ENCODE data around the gene ZDHHC14.

DNA sequence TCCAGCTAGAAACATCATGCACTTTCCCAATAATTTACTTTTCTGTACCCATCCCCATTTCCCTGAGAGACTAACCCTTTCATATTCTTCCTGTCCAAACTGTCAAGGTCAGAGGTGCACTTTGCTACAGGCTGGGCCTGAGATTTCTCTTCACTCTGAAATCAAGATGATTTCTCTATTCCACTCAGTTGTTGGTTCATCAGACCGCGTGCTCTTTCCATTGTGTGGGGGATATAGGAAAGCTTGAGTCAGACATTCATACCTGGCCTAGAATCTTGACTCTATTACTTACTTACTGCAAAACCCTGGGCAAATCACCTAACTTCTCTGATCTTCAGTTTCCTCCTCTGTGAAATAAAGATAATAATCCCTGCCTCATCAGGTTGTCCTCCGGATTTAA, 4.7 kb upstream of the ZDHHC14 start:
- TF ChIP-seq, protein P1, sequence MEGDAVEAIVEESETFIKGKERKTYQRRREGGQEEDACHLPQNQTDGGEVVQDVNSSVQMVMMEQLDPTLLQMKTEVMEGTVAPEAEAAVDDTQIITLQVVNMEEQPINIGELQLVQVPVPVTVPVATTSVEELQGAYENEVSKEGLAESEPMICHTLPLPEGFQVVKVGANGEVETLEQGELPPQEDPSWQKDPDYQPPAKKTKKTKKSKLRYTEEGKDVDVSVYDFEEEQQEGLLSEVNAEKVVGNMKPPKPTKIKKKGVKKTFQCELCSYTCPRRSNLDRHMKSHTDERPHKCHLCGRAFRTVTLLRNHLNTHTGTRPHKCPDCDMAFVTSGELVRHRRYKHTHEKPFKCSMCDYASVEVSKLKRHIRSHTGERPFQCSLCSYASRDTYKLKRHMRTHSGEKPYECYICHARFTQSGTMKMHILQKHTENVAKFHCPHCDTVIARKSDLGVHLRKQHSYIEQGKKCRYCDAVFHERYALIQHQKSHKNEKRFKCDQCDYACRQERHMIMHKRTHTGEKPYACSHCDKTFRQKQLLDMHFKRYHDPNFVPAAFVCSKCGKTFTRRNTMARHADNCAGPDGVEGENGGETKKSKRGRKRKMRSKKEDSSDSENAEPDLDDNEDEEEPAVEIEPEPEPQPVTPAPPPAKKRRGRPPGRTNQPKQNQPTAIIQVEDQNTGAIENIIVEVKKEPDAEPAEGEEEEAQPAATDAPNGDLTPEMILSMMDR (IDR thresholded peaks at IDR 0.05; ENCODE audit: control extremely low read depth in 1 of 3, insufficient read depth in 1 of 3, low read depth in 1 of 3, low read length in 3 of 3): no peak
- TF ChIP-seq POLR2A (IDR thresholded peaks at IDR 0.05; ENCODE audit: control extremely low read depth in 1 of 2, low read depth in 2 of 2, low read length in 2 of 2) (no peak), POLR2AphosphoS5 (IDR thresholded peaks at IDR 0.05; ENCODE audit: low read depth, low read length) (no peak), CREB1 (IDR thresholded peaks at IDR 0.05) (no peak), EZH2 (IDR thresholded peaks at IDR 0.05; ENCODE audit: low read depth, low read length, severe bottlenecking) (no peak), SP4 (IDR thresholded peaks at IDR 0.05; ENCODE audit: low read length) (no peak), RFX5 (IDR thresholded peaks at IDR 0.05; ENCODE audit: borderline replicate concordance, low read depth, low read length) (no peak), CHD1 (IDR thresholded peaks at IDR 0.05; ENCODE audit: low read depth, low read length) (no peak), CBX5 (IDR thresholded peaks at IDR 0.05; ENCODE audit: low read depth, low read length) (no peak), TAF7 (optimal IDR thresholded peaks at IDR 0.05; ENCODE audit: borderline replicate concordance, low read depth, low read length) (no peak), ZNF274 (IDR thresholded peaks at IDR 0.05; ENCODE audit: borderline replicate concordance, extremely low read depth, low read length) (no peak)
- TF ChIP-seq, protein P2, sequence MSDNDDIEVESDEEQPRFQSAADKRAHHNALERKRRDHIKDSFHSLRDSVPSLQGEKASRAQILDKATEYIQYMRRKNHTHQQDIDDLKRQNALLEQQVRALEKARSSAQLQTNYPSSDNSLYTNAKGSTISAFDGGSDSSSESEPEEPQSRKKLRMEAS (IDR thresholded peaks at IDR 0.05): no peak
- TF ChIP-seq, protein P3, sequence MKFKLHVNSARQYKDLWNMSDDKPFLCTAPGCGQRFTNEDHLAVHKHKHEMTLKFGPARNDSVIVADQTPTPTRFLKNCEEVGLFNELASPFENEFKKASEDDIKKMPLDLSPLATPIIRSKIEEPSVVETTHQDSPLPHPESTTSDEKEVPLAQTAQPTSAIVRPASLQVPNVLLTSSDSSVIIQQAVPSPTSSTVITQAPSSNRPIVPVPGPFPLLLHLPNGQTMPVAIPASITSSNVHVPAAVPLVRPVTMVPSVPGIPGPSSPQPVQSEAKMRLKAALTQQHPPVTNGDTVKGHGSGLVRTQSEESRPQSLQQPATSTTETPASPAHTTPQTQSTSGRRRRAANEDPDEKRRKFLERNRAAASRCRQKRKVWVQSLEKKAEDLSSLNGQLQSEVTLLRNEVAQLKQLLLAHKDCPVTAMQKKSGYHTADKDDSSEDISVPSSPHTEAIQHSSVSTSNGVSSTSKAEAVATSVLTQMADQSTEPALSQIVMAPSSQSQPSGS (IDR thresholded peaks at IDR 0.05; ENCODE audit: low read length): no peak
